GM19395 (cell line): ENCODE measurements around the gene CRLF3.
"Not testable (repeated sequence)": the region's sequence is repeated elsewhere in the genome, so short reads cannot be mapped to it uniquely, and the experiment has no call there.

Source experiments
- ATAC-seq: cut with Tn5 transposase; IDR thresholded peaks from one replicate; pipeline ENCODE4 v1.9.1; 2021; ENCODE audit warnings: mild to moderate bottlenecking, moderate library complexity; ENCODE audit not compliant: unreplicated experiment

The CRLF3 gene

DNA sequence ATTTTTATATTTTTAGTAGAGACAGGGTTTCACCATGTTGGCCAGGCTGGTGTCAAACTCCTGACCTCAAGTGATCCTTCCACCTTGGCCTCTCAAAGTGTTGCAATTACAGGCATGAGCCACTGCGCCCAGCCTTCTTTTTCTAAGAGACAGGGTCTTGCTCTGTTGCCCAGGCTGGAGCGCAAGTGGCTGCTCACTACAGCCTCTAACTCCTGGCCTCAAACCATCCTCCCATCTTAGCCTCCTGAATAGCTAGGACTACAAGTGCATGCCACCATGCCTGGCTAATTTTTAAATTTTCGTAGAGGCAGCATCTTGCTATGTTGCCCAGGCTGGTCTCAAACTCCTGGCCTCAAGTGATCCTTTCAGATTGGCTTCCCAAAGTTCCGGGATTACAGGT lies 76.9 kb downstream of the CRLF3 start:
- ATAC-seq = not testable (repeated sequence)

DNA sequence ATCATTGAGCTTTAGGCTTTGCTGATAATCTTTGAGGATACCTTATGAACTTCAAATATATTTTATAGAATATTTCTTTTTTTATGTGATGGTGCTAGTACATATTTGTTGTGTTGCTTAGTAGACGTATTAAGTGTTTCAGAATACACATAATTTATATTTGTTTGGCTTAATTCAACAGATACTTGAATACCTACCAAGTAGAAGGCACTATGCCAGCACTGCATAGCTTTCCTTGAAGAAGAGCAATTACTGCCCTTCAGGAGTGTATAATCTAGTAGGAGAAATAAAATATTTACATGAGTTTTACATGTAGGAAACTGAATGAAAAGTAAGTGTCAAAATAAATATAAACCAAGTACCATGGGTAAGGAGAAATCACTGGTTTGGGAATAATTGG lies 81.8 kb downstream of the CRLF3 start:
- not testable (repeated sequence) for ATAC-seq

DNA sequence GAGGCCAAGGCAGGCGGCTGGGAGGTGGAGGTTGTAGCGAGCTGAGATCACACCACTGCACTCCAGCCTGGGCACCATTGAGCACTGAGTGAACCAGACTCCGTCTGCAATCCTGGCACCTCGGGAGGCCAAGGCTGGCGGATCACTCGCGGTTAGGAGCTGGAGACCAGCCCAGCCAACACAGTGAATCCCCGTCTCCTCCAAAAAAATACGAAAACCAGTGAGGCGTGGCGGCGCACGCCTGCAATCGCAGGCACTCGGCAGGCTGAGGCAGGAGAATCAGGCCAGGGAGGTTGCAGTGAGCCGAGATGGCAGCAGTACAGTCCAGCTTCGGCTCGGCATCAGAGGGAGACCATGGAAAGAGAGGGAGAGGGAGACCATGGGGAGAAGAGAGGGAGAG lies 88.1 kb downstream of the CRLF3 start:
- ATAC-seq = not testable (repeated sequence)

DNA sequence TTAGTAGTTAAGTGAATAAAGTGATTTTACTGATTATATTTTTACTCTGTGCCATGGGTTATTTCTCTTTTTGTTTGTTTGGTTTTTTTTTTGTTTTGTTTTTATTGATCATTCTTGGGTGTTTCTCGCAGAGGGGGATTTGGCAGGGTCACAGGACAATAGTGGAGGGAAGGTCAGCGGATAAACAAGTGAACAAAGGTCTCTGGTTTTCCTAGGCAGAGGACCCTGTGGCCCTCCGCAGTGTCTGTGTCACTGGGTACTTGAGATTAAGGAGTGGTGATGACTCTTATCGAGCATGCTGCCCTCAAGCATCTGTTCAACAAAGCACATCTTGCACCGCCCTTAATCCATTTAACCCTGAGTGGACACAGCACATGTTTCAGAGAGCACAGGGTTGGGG lies 88.8 kb downstream of the CRLF3 start:
- ATAC-seq = not testable (repeated sequence)

DNA sequence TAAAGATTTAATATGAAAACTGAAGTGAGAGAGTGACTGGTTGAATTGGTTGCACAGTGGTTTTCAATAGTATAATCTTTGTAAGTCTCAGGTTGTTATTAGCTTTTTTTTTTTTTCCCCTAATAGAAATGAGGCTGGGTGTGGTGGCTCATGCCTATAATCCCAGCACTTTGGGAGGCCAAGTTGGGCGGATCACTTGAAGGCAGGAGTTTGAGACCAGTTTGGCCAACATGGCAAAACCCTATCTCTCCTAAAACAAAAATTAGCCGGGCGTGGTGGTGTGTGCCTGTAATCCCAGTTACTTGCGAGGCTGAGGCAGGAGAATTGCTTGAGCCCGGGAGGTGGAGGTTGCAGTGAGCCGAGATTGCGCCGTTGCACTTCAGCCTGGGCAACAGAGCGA lies 89.3 kb downstream of the CRLF3 start:
- not testable (repeated sequence) for ATAC-seq

DNA sequence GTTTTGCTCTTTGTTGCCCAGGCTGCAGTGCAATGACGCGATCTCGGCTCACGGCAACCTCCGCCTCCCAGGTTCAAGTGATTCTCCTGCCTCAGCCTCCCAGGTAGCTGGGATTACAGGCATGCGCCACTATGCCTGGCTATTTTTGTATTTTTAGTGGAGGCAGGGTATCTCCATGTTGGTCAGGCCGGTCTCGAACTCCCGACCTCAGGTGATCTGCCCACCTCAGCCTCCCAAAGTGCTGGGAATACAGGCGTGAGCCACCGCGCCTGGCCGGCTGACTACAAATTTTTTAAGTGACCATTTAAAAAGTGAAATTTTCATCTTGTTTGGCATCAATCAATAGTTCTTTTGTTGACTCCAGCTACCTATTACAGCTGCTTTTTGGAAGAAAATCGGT lies 90.3 kb downstream of the CRLF3 start:
- not testable (repeated sequence) for ATAC-seq
